Skeletal muscle satellite cell (primary cell): ENCODE measurements around the gene LMO4.
A peak's percentile ranks its signal among the peaks of the same experiment; 100 is the strongest.

Experiments used
- H3K27me3 ChIP-seq: 2 replicates; pipeline ENCODE4 v1.7.0; 2013; ENCODE audit warnings: low read length; ENCODE audit not compliant: control insufficient read depth, insufficient read depth
- H3K36me3 ChIP-seq: 2 replicates; pipeline ENCODE4 v1.7.0; 2013; ENCODE audit warnings: mild to moderate bottlenecking, control low read depth, low read length; ENCODE audit not compliant: insufficient read depth
- H3K4me1 ChIP-seq: 2 replicates; pipeline ENCODE4 v1.7.0; 2013; ENCODE audit warnings: low read length; ENCODE audit not compliant: control insufficient read depth, insufficient read depth
- H3K4me2 ChIP-seq: 2 replicates; pipeline ENCODE4 v1.7.0; 2013; ENCODE audit warnings: mild to moderate bottlenecking, low read length
- H3K4me3 ChIP-seq: 2 replicates; pipeline ENCODE4 v1.7.0; 2013; ENCODE audit warnings: low read length
- H3K9ac ChIP-seq: 2 replicates; pipeline ENCODE4 v1.7.0; 2013; ENCODE audit warnings: mild to moderate bottlenecking, low read depth, low read length, moderate library complexity
- H3K9me3 ChIP-seq: replicated peaks from 2 replicates; pipeline ENCODE4 v1.7.0; 2013; ENCODE audit warnings: mild to moderate bottlenecking, control low read depth, low read length

Gene LMO4

DNA sequence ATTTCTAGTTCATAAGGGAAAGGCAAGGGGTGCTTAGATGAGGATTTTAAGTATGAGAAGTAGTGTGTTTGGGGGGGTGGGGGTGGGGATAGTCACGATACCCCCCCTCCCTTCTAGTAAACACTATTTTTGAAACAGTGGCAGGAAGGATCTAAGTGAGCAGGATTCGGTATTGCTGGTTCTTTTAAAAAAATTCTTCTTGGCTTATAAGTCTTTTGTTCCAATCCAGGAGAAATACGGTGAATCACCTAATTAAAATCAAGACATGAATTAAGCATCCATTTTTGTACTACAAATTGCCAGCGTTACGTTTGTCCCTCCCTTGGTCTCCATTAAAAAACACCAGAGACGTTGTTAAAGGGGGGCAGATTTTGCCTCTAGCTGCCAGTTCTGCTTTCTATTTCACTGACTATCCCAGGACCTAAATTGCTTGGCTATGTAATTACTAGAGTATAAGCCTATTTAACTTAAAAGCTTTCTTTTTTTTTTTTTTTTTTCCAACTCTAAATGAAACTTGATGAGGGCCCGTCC, 911 bp downstream of the LMO4 start:
- no peaks in the 10 kb centered on the region for H3K27me3 ChIP-seq
- H3K4me2 ChIP-seq = peak overlapping the region; percentile 99
- H3K4me1 ChIP-seq = peaks cover 20% of the 10 kb centered on the region
- peak overlapping the region; percentile 92 for H3K4me3 ChIP-seq
- H3K36me3 ChIP-seq = no peaks in the 10 kb centered on the region
- H3K9ac ChIP-seq = peak overlapping the region; percentile 70
- no peaks in the 10 kb centered on the region for H3K9me3 ChIP-seq

DNA sequence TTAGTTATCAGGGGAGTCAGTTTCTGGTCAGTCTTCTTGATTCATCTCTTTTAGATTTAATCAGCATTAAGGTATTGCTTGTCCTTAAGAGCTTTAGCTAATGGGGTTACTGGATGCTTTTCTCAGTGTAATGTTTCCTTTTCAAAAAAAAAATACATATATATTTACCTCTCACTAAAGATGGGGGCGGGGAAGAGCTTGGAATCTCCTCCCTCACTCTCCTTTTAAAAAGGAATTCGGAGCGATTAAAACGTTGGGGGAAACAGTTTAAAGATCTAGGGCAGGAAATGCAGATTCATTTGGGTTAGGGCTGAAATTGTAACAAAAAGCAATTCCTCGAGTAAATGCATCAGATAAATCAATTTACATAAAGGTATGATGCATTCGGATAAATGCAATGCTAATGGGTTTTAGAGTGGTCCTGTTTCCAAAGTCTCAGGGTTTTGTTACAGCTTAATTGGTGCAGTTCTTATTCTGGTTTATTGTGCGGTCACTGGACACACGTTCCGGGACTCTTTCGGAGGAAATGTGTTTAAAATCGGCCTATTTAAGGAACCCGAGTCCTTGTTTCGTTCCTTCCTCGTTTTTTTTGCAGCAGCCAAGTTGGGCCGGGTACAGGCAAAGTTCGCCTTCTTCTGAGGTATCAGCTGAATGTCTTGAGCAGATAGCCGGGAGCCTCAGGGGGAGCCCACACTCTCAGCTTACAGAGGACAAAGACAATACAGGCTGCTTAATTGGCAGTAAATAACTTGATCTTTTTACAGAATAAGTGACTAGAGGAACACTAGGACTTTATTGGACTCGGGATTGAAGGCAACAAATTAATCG, 1.6 kb downstream of the LMO4 start:
- Histone ChIP-seq H3K9me3 (no peaks in the 10 kb centered on the region), H3K4me3 (peak overlapping the region; percentile 92), H3K4me2 (peak overlapping the region; percentile 99), H3K4me1 (peaks cover 21% of the 10 kb centered on the region), H3K27me3 (no peaks in the 10 kb centered on the region), H3K9ac (peak overlapping the region; percentile 70), H3K36me3 (no peaks in the 10 kb centered on the region)

DNA sequence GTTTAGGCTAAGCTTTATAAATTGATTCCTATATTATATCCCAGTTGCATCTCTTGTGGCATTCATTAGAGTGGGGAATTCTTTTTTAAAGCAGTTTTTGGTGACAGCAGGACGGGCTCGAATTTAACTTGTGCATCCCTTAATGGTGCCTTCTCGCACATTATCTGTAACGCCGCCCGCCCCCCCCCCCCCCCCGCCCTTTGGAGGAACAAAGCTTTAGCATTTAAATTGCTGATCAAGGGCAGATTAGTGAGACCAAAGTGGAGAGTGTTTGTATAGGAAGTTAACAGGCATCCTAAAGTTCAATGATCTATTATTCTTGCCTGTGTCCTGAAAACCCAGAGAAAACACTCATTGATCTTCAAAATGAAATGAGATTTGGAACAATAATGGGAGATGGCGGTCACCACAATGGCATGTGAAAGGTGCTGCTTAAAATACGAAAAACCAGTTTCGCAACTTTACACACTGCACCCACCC, 2.2 kb downstream of the LMO4 start:
- no peaks in the 10 kb centered on the region for H3K27me3 ChIP-seq
- no peaks in the 10 kb centered on the region for H3K9me3 ChIP-seq
- H3K9ac ChIP-seq = peak overlapping the region; percentile 70
- H3K36me3 ChIP-seq = no peaks in the 10 kb centered on the region
- peak overlapping the region; percentile 99 for H3K4me2 ChIP-seq
- H3K4me1 ChIP-seq = peaks cover 25% of the 10 kb centered on the region
- peak overlapping the region; percentile 92 for H3K4me3 ChIP-seq

DNA sequence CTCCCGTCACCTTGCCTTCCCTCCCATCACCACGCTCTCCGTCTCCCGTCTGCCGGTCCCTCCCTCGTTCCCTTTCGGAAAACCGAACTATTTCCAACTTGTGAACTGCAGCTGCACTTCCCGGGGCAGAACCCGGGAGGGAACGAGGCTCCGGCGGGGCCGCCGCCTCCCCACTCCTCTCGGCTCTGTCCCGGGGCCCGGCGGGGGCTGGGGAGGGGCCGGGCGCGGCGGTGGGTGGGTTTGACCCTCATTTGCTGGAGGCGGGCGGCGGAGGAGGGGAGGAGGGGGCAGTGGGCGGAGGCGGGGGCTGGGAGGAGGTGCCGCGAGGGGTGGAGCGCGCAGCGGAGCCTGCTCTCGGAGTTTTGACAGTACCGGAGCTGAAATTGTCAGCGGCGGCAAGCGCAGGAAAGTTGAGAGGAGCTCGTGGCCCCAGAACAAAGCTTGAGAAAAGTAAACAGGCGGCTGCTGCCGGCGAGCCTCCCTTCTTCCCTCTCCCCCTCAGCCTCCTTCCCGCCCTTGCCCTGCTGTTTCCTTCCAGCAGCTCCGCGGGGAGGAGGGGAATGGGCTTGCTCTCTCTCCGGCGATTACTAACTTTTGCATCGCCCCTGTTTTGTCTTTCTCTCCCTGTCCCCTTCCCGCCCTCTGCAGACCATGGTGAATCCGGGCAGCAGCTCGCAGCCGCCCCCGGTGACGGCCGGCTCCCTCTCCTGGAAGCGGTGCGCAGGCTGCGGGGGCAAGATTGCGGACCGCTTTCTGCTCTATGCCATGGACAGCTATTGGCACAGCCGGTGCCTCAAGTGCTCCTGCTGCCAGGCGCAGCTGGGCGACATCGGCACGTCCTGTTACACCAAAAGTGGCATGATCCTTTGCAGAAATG, 2.9 kb downstream of the LMO4 start:
- Histone ChIP-seq H3K36me3 (no peaks in the 10 kb centered on the region), H3K4me1 (peaks cover 25% of the 10 kb centered on the region), H3K4me3 (peak overlapping the region; percentile 92), H3K4me2 (peak overlapping the region; percentile 99), H3K27me3 (no peaks in the 10 kb centered on the region), H3K9me3 (no peaks in the 10 kb centered on the region), H3K9ac (peak overlapping the region; percentile 74)

DNA sequence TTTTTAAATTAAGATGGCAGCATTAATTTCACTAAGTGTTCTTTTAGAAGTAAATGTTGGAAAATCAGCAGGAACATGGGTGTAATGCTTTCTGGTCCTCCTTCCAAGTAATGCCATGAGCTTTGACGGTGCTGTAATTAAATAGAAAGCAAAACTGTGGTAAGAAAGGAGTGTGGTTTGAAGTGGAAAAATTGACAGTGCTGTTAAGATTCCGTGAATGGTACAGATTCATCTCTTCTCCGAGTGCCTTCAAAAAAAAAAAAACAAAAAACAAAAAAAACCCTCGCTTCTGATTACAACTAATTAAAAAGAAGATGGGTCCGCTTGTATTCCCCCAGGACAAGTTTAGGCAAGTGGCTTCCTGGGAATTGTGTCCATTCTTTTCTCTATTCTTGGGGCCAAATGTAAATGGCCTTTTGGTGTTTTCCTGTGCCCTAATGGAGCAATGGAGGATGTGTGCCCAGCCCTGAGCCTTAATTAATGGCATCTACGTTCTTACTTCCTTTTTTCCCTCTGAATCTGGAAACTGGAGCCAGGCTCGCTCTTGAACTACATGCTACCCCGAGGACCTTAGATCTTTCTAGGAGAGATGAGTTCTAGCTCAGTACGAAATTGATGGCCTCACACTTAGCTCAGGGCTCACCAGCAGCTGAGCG, 5.1 kb downstream of the LMO4 start:
- H3K27me3 ChIP-seq = no peaks in the 10 kb centered on the region
- peaks cover 3% of the 10 kb centered on the region for H3K36me3 ChIP-seq
- H3K4me2 ChIP-seq = peak overlapping the region; percentile 79
- H3K9ac ChIP-seq = peak overlapping the region; percentile 91
- H3K4me1 ChIP-seq = peaks cover 22% of the 10 kb centered on the region
- peak overlapping the region; percentile 79 for H3K4me3 ChIP-seq
- H3K9me3 ChIP-seq = no peaks in the 10 kb centered on the region

DNA sequence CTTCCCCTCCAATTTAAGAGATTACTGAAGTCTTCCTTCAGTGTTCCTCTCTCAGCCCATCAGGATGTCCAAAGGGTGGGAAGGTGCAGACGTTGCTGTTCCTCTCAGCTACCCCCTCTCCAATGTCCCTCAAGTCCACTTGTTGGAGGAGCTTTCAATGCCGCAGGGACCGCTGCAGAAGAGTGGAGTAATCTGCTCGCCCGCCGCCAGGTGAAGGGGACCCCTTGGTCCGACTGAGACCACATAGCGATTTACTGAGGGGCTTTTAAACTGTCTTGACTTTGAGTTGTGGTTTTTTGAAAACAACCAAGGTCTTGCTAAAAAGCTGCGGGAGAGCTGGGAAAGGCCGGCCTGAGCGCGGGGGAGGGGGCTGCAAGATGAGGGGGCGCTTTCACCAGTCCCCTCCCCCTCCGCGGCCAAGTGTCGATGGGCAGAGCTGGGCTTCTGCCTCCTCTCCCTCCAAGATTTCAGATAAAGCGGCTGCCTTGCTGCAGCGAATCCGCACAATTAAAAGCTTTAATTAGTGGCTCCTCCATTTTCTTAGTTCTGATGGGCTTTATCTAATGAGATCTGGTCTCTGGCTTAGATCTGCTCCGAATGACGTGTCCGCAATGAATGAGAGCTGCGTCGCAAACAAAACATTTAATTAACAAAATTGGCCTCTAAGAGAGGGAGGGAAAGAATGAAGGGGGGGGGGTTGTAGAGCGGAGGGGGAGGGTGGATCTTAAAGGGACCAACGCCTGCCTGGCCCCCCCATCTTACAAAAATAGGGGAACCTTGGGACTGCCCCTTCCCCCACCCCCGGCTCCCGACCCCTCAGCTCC, 5.9 kb downstream of the LMO4 start:
- Histone ChIP-seq H3K27me3 (no peaks in the 10 kb centered on the region), H3K4me3 (peak overlapping the region; percentile 79), H3K9me3 (no peaks in the 10 kb centered on the region), H3K36me3 (peaks cover 5% of the 10 kb centered on the region), H3K4me1 (peaks cover 24% of the 10 kb centered on the region), H3K9ac (peak overlapping the region; percentile 91), H3K4me2 (peak overlapping the region; percentile 79)

DNA sequence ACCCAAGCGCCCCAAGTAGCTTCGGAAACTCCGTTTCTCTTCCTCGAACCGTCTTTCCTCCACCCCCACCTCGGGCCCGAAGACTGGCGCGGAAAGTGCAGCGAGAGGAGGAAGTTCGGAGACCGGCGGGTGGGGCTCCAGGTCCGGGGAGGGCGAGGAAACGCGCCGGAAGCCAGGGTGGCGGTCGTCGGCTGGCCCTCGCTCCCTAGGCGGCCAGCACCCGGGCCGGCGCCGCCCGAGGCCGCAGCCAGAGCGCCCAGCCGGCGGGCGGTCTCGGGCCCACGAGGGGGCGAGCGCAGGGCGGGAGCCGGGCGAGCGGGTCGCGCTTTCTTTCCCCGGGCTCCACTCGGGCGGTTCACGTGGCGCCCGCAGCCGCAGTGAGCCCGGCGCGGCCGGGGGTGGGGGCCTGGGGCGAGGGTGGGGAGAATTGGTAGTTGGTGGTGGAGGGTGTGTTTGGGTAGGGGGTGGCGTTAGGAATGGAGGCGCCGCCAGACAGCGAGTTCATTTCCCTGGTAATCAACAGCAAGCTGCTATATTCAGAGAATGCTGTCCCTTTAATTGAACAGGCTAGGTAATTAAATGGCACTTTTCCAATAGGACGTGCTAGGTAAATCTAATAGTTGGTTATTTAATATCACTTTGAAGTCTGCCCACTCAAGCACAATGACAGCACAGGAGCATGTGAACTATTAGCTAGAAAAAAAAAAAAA, 6.7 kb downstream of the LMO4 start:
- no peaks in the 10 kb centered on the region for H3K27me3 ChIP-seq
- peaks cover 24% of the 10 kb centered on the region for H3K4me1 ChIP-seq
- peak overlapping the region; percentile 91 for H3K9ac ChIP-seq
- H3K4me3 ChIP-seq = peak overlapping the region; percentile 79
- no peaks in the 10 kb centered on the region for H3K9me3 ChIP-seq
- peak overlapping the region; percentile 79 for H3K4me2 ChIP-seq
- H3K36me3 ChIP-seq = peaks cover 11% of the 10 kb centered on the region

DNA sequence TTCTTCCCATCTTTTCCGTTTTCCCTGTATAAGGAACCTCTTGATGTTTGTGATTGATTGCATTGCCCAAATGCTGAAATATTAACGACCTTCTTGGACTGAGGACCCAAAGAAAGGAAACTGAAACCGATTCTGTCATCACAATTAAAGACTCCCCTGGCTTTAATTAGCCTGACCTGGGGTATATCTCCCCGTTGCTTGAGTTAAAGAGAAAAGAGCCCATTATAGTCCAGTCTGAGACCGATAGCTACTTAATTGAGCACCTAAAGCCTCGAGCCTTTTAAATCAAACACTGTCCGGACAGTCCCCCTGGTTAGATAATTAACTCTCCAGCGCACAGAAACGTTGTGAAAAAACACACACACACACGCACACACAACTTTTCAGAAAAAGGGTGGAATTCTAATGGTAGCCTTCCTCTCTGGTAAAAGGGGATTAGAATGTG, 8.0 kb downstream of the LMO4 start:
- Histone ChIP-seq H3K4me1 (peaks cover 24% of the 10 kb centered on the region), H3K4me3 (no peak overlapping the region), H3K27me3 (no peaks in the 10 kb centered on the region), H3K9me3 (no peaks in the 10 kb centered on the region), H3K9ac (no peak overlapping the region), H3K36me3 (peaks cover 22% of the 10 kb centered on the region), H3K4me2 (no peak overlapping the region)

DNA sequence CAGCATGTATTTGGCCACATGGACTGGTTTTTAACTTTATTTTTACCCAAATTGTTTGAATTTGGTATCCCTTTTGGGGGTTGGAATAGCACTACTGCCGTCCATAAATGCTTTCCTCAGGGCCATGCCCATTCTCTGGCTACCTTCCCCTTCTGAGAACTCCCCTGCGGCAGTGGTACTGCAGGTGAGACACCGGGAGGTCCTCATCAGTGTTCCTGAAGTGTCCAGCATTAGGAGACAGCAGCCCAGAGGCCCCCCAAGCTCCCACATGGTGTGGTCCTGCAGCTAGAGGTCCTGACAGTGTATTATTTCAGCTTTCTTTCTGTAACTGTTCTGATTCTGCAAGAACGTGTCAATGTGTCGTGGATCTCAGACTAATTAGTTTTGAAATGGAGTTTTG, 8.9 kb downstream of the LMO4 start:
- Histone ChIP-seq H3K4me2 (no peak overlapping the region), H3K4me3 (no peak overlapping the region), H3K9ac (no peak overlapping the region), H3K27me3 (no peaks in the 10 kb centered on the region), H3K9me3 (no peaks in the 10 kb centered on the region), H3K36me3 (peaks cover 30% of the 10 kb centered on the region), H3K4me1 (peaks cover 18% of the 10 kb centered on the region)

DNA sequence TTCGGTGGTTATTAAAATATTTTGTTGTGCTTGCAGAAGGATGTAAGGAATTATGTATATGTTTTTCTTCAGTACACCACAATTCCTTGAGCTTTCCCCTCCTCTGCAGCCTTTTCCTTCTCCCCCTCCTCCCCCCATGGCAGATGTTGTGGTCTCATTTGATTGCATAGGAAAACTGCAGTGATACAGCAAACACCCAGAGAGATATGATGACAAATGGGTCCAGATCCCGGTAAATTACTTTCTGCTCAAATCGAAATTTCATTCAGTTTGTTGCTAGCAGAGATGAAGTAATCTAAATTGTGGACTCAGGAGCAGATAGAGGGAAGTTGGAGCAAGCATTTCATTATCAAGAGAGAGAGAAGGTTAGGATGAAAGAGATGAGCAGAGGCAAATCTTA, 9.9 kb downstream of the LMO4 start:
- Histone ChIP-seq H3K27me3 (no peaks in the 10 kb centered on the region), H3K4me3 (no peak overlapping the region), H3K9ac (no peak overlapping the region), H3K4me1 (peaks cover 18% of the 10 kb centered on the region), H3K36me3 (peaks cover 35% of the 10 kb centered on the region), H3K9me3 (no peaks in the 10 kb centered on the region), H3K4me2 (no peak overlapping the region)
